Esophagus muscularis mucosa (tissue), 4 donors: ENCODE data around the gene NAXE. TPM values are rescaled to one million over a fixed set of nuclear protein-coding genes. Genes with fewer than 3 reads are reported as not detected.
A peak's percentile ranks its signal among the peaks of the same experiment; 100 is the strongest.

Experiments
- DNase-seq: peaks from one replicate; pipeline ENCODE4 v3.0.0-alpha.2; 2017; ENCODE audit errors: extremely low spot score
- H3K27ac ChIP-seq, 4 donors: fragments of 200-600 bp; sonication (generic); replicated peaks in 1 of 4; 1 replicate in 3 of 4; 2 replicates in 1 of 4; pipeline ENCODE4 v1.5.1; 2016 to 2019; ENCODE audit warnings: mild to moderate bottlenecking in 1 of 4
- H3K27me3 ChIP-seq, 4 donors: fragments of 200-600 bp; sonication (generic); one replicate each; pipeline versions ENCODE4 v1.5.1 to v1.6.0; 2016 to 2019
- H3K36me3 ChIP-seq, 4 donors: fragments of 200-600 bp; sonication (generic); one replicate each; pipeline ENCODE4 v1.5.1; 2016 to 2019
- H3K4me1 ChIP-seq, 4 donors: fragments of 200-600 bp; sonication (generic); one replicate each; pipeline ENCODE4 v1.5.1; 2016 to 2019
- H3K4me3 ChIP-seq, 4 donors: fragments of 200-600 bp; sonication (generic); 1 replicate in 2 of 4; 2 replicates in 2 of 4; pipeline ENCODE4 v1.5.1; 2016 to 2019; ENCODE audit warnings: mild to moderate bottlenecking in 4 of 4, moderate library complexity in 1 of 4
- H3K9me3 ChIP-seq, 4 donors: fragments of 200-600 bp; sonication (generic); 1 replicate in 3 of 4; 2 replicates in 1 of 4; pipeline ENCODE4 v1.5.1; 2016 to 2019
- EP300 ChIP-seq: sonication (generic); formaldehyde crosslinking; IDR thresholded peaks from one replicate; pipeline ENCODE4 v1.6.1; 2017; ENCODE audit warnings: antibody characterized with exemption
- POLR2A ChIP-seq: fragments of 450-650 bp; IDR thresholded peaks from one replicate; pipeline ENCODE4 v1.6.1; 2017; ENCODE audit warnings: antibody characterized with exemption, moderate library complexity, mild to moderate bottlenecking, low read depth
- POLR2AphosphoS5 ChIP-seq, 2 donors: sonication (generic); formaldehyde crosslinking; IDR thresholded peaks; one replicate each; pipeline ENCODE4 v1.6.1; 2017; ENCODE audit warnings: antibody characterized with exemption in 2 of 2
- WGBS: methylation state at CpG from one replicate; pipeline ENCODE4 v1.1.5; 2018; 5-methylcytosine and 5-hydroxymethylcytosine counted together
- intact Hi-C: fragments of 100-400 bp; cut with DNase I; formaldehyde crosslinking; loops from one replicate; pipeline ENCODE4 v1.15.1; 2023
- total RNA-seq, 4 donors: library from RNA; depleted of rRNA; stranded (reverse); fragments of >200 nt; gene quantifications; one replicate each; pipeline versions ENCODE4 v1.1.0 to v1.2.1, GENCODE V29; 2016
- TF ChIP-seq, protein P1 (sequence below), 3 experiments: fragments of 200-600 bp in 2 of 3; fragments of 450-650 bp in 1 of 3; sonication (generic) in 2 of 3; IDR thresholded peaks; one replicate each; pipeline ENCODE4 v1.5.1; 2017 to 2019; ENCODE audit warnings: antibody characterized with exemption in 3 of 3, mild to moderate bottlenecking in 2 of 3, moderate library complexity in 1 of 3

The NAXE gene
- total RNA-seq, 4 donors from 2014 or later, result 73.5 to 98.0 (median 85.2) TPM

DNA sequence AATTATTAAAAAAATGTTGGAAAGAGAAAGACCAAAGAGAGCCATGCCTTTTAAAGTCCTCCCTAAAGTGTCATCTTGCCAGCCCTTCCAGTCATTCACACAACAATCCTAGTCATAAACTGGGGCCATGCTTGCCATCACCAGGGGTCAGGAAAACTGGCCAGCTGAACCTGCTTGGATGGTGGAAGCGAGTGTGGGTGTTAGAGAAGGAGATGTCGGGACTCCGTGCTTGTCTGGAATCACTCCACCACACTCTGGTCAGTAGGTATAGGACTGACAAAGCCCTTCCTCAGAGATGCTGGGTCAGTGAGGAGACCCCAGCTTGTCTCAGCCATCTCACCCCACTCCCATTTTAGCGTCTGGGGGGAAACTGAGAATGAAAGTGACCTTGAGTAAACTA lies 24.4 kb downstream of the NAXE start:
- WGBS, result 18% methylated on average over 4 of the region's 4 CpGs
- no peak for DNase-seq
- intact Hi-C loops, result loop anchor here (5.0 kb wide), 1 partner anchor 229 kb away; no protein-coding TSS in a partner anchor
- TF ChIP-seq POLR2AphosphoS5 (IDR thresholded peaks at IDR 0.05), result peak in 1 of 2 donors; percentile 12
- TF ChIP-seq, protein P1, sequence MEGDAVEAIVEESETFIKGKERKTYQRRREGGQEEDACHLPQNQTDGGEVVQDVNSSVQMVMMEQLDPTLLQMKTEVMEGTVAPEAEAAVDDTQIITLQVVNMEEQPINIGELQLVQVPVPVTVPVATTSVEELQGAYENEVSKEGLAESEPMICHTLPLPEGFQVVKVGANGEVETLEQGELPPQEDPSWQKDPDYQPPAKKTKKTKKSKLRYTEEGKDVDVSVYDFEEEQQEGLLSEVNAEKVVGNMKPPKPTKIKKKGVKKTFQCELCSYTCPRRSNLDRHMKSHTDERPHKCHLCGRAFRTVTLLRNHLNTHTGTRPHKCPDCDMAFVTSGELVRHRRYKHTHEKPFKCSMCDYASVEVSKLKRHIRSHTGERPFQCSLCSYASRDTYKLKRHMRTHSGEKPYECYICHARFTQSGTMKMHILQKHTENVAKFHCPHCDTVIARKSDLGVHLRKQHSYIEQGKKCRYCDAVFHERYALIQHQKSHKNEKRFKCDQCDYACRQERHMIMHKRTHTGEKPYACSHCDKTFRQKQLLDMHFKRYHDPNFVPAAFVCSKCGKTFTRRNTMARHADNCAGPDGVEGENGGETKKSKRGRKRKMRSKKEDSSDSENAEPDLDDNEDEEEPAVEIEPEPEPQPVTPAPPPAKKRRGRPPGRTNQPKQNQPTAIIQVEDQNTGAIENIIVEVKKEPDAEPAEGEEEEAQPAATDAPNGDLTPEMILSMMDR (IDR thresholded peaks at IDR 0.05), result peak in 1 of 3 experiments; percentile 7
- TF ChIP-seq POLR2A, result no peak
- Histone ChIP-seq H3K9me3 (no peaks in the 10 kb centered on the region), H3K4me3 (peak overlapping the region; percentile 11 to 29 (median 18)), H3K27me3 (peaks cover 0 to 5% (median 0%) of the 10 kb centered on the region in 4 donors), H3K4me1 (peaks cover 17 to 34% (median 30%) of the 10 kb centered on the region in 4 donors), H3K36me3 (no peaks in the 10 kb centered on the region), H3K27ac (peak overlapping the region; percentile 73 to 86 (median 82))

DNA sequence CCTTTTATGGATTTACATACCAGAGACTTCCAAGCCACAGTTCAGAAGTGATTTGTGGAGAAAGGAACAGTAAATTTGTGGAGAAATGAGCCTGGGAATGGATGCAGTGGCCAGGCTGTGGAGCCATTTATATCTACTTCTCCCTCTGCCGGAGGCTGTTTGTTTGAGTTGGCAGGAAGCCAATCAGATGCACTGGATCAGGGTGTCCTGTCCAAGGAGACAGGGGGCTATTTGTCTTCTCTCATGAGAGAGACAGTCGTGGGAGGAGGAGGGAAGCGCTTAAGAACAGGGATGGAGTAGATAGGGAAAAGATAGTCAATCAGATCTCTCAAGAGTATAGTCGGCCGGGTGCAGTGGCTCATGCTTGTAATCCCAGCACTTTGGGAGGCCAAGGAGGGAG lies 24.9 kb downstream of the NAXE start:
- Histone ChIP-seq H3K4me1 (peaks cover 17 to 34% (median 30%) of the 10 kb centered on the region in 4 donors), H3K36me3 (no peaks in the 10 kb centered on the region), H3K4me3 (peak overlapping the region; percentile 11 to 29 (median 18)), H3K27me3 (peaks cover 0 to 5% (median 0%) of the 10 kb centered on the region in 4 donors), H3K9me3 (no peaks in the 10 kb centered on the region), H3K27ac (peak overlapping the region; percentile 73 to 86 (median 82))
- TF ChIP-seq EP300 (peak; percentile 56), POLR2AphosphoS5 (IDR thresholded peaks at IDR 0.05) (peak; percentile 74 to 83), POLR2A (no peak)
- TF ChIP-seq, protein P1 (IDR thresholded peaks at IDR 0.05), result peak in 2 of 3 experiments; percentile 9 to 13
- 5% methylated on average over 5 of the region's 5 CpGs for WGBS
- intact Hi-C loops, result loop anchor here (5.0 kb wide), 1 partner anchor 229 kb away; no protein-coding TSS in a partner anchor
- no peak for DNase-seq

DNA sequence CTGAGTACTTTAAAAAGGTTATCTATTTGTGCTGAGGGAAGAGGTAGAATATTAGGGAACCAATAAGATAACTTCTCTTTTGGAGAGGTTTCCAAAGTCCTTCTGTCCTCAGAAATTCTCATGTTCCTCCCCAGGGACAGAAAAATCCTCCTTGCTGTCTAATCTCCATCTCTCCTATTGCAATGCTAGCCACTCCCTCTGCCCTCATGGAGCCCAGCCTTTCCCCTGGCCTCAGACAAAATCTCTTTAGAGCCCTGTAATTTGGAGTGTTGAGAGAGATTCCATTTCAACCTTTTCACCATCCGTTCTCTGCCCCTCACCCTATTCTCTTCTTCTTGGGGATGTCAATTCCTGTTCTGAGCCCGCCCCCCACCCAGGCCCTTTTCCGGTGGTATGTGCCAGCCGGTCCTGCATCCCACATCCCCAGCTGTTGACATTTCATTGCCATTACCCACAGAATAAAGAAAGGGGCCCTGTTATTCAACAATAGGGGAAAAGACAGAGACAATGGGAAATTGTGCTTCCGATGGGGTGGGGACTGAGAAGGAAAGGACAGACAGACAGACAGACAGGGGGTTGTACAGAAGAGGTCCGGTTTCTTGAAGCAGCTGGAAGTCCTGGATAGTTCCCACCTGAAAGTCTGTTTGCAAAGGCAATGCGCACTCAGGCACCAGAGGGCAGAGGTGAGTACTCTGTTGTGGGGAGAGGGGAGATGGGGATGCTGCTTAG lies 27.4 kb downstream of the NAXE start, which contains the start of gene HAPLN2:
TSS of gene HAPLN2 (plus strand) at position 563 of the 729 bp plus-strand sequence. CDS start 4,076 bp downstream, outside the sequence.
- 34% methylated on average over 7 of the region's 7 CpGs for WGBS
- Histone ChIP-seq H3K4me1 (peaks cover 21 to 42% (median 35%) of the 10 kb centered on the region in 4 donors), H3K27ac (peak within 1 kb of the TSS in 1 of 4 donors; percentile 9), H3K36me3 (no peaks in the 10 kb centered on the region), H3K9me3 (no peaks in the 10 kb centered on the region), H3K4me3 (no peak within 1 kb of the TSS), H3K27me3 (peaks cover 0 to 17% (median 2%) of the 10 kb centered on the region in 4 donors)
- intact Hi-C loops, result loop anchor here (5.0 kb wide), 1 partner anchor 232 kb away; no protein-coding TSS in a partner anchor
- TF ChIP-seq, protein P1 (IDR thresholded peaks at IDR 0.05), result peak in 1 of 3 experiments; percentile 12
- TF ChIP-seq EP300, result no peak
- no peak for DNase-seq

DNA sequence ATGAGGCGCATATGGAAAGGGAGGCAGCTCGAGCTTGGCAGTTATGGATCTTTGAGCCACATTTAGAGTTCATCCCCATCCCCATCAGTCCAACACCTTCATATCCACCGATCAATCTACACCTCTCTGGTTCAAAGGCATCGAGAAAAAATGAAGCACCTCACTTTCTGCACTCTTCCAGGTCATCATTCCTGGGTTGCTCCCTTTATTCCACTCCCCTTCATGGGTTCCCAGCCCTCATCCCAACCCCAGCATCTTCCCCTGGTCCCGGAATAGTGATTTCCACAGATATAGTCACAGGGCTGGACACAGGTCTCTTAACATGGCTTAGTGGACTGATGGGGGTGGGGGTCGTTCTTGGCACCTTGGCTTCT lies 28.0 kb downstream of the NAXE start:
- peaks cover 27 to 45% (median 38%) of the 10 kb centered on the region in 4 donors for H3K4me1 ChIP-seq
- no peak overlapping the region for H3K27ac ChIP-seq
- no peak for TF ChIP-seq POLR2AphosphoS5 (IDR thresholded peaks at IDR 0.05)
- TF ChIP-seq EP300, result no peak
- TF ChIP-seq, protein P1 (IDR thresholded peaks at IDR 0.05), result no peak
- no peak for TF ChIP-seq POLR2A
- H3K27me3 ChIP-seq, result peaks cover 0 to 23% (median 6%) of the 10 kb centered on the region in 4 donors
- no peaks in the 10 kb centered on the region for H3K36me3 ChIP-seq
- no peak for DNase-seq
- intact Hi-C loops, result loop anchor here (5.0 kb wide), 1 partner anchor 232 kb away; no protein-coding TSS in a partner anchor
- 38% methylated on average over 6 of the region's 6 CpGs for WGBS
- H3K9me3 ChIP-seq, result no peaks in the 10 kb centered on the region
- H3K4me3 ChIP-seq, result no peak overlapping the region
